Upper lobe of right lung (tissue), 1 donor: Measurements from ENCODE around the gene ADH1B. TPM values are rescaled to one million over a fixed set of nuclear protein-coding genes. Genes with fewer than 3 reads are reported as not detected.
"Not testable (repeated sequence)": the region's sequence is repeated elsewhere in the genome, so short reads cannot be mapped to it uniquely, and the experiment has no call there.

ENCODE experiments used
- ATAC-seq: fragments of 200-7000 bp; cut with Tn5 transposase; one replicate; pipeline ENCODE4 v1.9.1; 2020; ENCODE audit warnings: mild to moderate bottlenecking, moderate library complexity
- DNase-seq: peaks from one replicate; pipeline ENCODE4 v3.0.0-alpha.2; 2020
- H3K27ac ChIP-seq: fragments of 200-600 bp; one replicate; pipeline ENCODE4 v1.8.0; 2022
- H3K27me3 ChIP-seq: fragments of 200-600 bp; one replicate; pipeline ENCODE4 v1.8.0; 2022; ENCODE audit warnings: mild to moderate bottlenecking
- H3K36me3 ChIP-seq: fragments of 200-600 bp; one replicate; pipeline ENCODE4 v1.8.0; 2022
- H3K4me1 ChIP-seq: fragments of 200-600 bp; one replicate; pipeline ENCODE4 v1.8.0; 2022
- H3K4me3 ChIP-seq: fragments of 200-600 bp; one replicate; pipeline ENCODE4 v1.8.0; 2022; ENCODE audit warnings: mild to moderate bottlenecking
- H3K9me3 ChIP-seq: fragments of 200-600 bp; one replicate; pipeline ENCODE4 v1.8.0; 2022
- intact Hi-C: fragments of 100-400 bp; cut with DNase I; formaldehyde crosslinking; loops from one replicate; pipeline ENCODE4 v1.11.0; 2022
- total RNA-seq: library from RNA; stranded (reverse); fragmentation: NEBNext Ultra II Directional; extraction: Animal tissue kit (Norgen Biotek cat#: 25700); gene quantifications from one replicate; pipeline ENCODE4 v1.2.1, GENCODE V29; 2021
- TF ChIP-seq, protein P1 (sequence below): fragments of 200-600 bp; IDR thresholded peaks from one replicate; pipeline ENCODE4 v1.8.0; 2022; ENCODE audit warnings: antibody characterized with exemption
- donor health status: DM: no; HTN: yes; CAD: no; lungs with severe emphysema.

The ADH1B gene
- total RNA-seq, 1 donor from 2014 or later, result 744 TPM

DNA sequence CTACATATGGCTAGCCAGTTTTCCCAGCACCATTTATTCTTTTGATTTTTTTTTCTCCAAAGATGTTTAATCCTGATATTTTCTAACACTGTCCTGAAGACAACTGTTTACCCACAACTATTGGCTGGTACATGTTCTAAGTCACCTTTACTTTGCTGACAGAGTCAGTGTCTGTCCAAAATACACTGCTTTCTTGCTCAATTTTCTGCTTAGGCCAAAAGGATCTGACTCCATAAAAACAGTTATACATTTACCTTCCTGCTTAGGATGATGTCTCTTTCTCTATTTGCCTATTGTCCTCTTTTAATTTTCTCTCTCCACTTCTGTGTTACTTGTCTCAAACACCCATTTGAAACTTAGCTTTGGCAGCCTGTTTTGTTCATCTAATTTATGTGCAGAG lies 28.1 kb upstream of the ADH1B start:
- Histone ChIP-seq H3K36me3 (no peaks in the 10 kb centered on the region), H3K27ac (no peak overlapping the region)
- intact Hi-C loops, result no loop called here

DNA sequence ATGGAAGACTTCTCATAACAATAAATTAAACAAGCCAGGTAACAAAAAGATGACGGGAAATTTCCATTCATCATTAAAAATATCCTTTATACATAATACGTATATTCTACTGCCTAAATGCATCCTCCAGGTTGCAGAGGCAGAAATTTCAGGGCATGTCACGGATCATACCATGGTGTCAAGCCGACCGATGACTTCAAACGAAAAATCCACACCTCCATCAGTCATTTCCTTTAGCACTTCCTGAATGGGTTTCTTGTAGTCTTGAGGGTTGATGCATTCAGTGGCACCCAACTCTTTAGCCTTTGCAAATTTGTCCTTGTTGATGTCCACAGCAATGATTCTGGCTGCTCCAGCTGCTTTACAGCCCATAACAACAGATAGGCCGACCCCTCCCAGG lies 21.4 kb upstream of the ADH1B start:
- H3K36me3 ChIP-seq, intact Hi-C loops, H3K4me1 ChIP-seq, DNase-seq, H3K27me3 ChIP-seq, H3K9me3 ChIP-seq, ATAC-seq, H3K27ac ChIP-seq, H3K4me3 ChIP-seq: not testable (repeated sequence)

More for the DNA sequence above, 28.1 kb upstream of the ADH1B start:
- DNase-seq (no peak), ATAC-seq (no peak)
- TF ChIP-seq, protein P1, sequence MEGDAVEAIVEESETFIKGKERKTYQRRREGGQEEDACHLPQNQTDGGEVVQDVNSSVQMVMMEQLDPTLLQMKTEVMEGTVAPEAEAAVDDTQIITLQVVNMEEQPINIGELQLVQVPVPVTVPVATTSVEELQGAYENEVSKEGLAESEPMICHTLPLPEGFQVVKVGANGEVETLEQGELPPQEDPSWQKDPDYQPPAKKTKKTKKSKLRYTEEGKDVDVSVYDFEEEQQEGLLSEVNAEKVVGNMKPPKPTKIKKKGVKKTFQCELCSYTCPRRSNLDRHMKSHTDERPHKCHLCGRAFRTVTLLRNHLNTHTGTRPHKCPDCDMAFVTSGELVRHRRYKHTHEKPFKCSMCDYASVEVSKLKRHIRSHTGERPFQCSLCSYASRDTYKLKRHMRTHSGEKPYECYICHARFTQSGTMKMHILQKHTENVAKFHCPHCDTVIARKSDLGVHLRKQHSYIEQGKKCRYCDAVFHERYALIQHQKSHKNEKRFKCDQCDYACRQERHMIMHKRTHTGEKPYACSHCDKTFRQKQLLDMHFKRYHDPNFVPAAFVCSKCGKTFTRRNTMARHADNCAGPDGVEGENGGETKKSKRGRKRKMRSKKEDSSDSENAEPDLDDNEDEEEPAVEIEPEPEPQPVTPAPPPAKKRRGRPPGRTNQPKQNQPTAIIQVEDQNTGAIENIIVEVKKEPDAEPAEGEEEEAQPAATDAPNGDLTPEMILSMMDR, result no peak
- H3K4me1 ChIP-seq, result peaks cover 4% of the 10 kb centered on the region
- no peaks in the 10 kb centered on the region for H3K27me3 ChIP-seq
- no peak overlapping the region for H3K4me3 ChIP-seq
- H3K9me3 ChIP-seq, result no peaks in the 10 kb centered on the region

DNA sequence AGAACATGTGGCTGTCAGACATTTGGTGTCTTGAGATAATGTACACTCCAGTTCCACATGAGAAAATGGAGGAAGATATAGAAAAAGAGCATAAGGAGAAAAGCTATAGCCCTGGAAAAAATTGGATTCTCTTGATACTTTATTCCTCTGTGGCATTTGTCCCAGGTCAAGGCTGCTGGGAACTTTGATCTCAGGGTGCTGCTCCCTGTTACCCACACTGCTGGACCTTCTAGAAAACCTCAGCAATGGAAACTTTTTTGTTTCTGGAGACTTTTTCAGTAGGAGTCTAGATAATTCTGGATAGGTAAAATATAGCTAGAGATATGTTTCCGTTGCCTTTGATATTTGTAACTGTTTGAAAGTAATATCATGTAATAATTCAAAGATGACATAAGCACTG lies 20.2 kb upstream of the ADH1B start:
- no peaks in the 10 kb centered on the region for H3K36me3 ChIP-seq
- no peaks in the 10 kb centered on the region for H3K4me1 ChIP-seq
- no peak overlapping the region for H3K27ac ChIP-seq
- TF ChIP-seq, protein P1, result no peak
- intact Hi-C loops, result no loop called here
- no peaks in the 10 kb centered on the region for H3K27me3 ChIP-seq
- DNase-seq (no peak), ATAC-seq (no peak)
- no peaks in the 10 kb centered on the region for H3K9me3 ChIP-seq
- no peak overlapping the region for H3K4me3 ChIP-seq

DNA sequence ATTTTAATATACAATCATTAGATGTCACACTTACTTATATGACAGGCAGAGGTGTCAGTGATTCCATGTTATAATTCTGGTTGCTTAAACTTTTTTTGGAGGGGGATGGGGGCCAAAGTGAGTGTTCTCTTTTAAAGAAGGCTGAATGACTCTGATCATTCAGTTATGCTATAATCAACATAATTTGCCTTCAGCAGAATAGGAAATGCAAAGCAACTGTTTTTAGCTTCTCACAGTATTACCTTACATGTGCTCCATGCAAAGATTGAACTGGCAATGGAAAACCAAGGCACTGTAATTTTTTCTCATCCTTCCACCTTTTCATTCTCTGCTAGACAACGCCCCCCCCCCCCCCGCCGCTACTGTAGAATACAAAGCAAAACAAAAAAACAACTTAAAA lies 18.0 kb upstream of the ADH1B start:
- H3K36me3 ChIP-seq, result no peaks in the 10 kb centered on the region
- no peak overlapping the region for H3K27ac ChIP-seq
- intact Hi-C loops, result no loop called here
- TF ChIP-seq, protein P1, result no peak
- no peaks in the 10 kb centered on the region for H3K9me3 ChIP-seq
- no peaks in the 10 kb centered on the region for H3K27me3 ChIP-seq
- ATAC-seq (no peak), DNase-seq (no peak)
- no peak overlapping the region for H3K4me3 ChIP-seq
- no peaks in the 10 kb centered on the region for H3K4me1 ChIP-seq

DNA sequence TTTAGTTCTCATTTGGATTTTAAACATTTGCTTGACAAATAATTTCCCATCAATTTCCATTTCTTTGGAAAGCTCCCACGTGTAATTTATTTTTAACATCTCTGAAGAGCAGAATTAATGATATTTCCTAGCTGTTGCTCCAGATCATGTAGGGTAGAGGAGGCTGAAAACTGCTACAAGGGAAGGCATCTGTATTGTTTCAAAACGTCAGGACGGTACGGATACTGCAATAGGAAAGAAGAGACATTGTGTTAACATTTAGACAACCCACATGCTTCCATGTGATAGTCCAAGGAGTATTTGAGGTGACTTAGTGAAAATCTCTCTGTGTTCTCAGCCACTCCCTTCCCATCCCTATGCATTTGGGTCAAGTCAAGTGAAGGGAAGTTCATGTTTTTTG lies 15.4 kb upstream of the ADH1B start:
- TF ChIP-seq, protein P1, result no peak
- no peaks in the 10 kb centered on the region for H3K9me3 ChIP-seq
- H3K4me3 ChIP-seq, result no peak overlapping the region
- no peaks in the 10 kb centered on the region for H3K36me3 ChIP-seq
- no peaks in the 10 kb centered on the region for H3K4me1 ChIP-seq
- intact Hi-C loops, result no loop called here
- H3K27ac ChIP-seq, result no peak overlapping the region
- no peak for ATAC-seq
- no peak for DNase-seq
- no peaks in the 10 kb centered on the region for H3K27me3 ChIP-seq

DNA sequence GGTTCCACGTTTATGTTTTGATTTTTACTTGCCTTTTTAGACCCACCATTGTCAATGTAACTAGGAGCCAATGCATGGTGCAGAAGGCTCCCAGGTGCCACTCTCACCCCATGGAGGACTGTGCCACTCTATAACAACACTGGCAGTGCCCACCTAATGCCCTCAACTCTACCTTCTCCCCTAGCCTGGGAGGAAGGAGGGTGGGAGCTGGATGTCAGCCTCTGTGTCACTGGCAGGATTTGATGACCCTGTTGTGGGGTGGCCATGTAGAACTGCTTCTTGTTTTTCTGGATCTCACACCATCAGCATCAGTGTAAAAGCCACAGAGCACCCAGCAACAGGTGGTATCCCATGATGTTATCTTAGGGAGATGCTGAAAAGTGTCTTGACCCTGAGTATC lies 13.7 kb upstream of the ADH1B start:
- Histone ChIP-seq H3K4me1 (no peaks in the 10 kb centered on the region), H3K27ac (no peak overlapping the region), H3K9me3 (no peaks in the 10 kb centered on the region), H3K4me3 (no peak overlapping the region), H3K36me3 (no peaks in the 10 kb centered on the region), H3K27me3 (no peaks in the 10 kb centered on the region)
- ATAC-seq (no peak), DNase-seq (no peak)
- TF ChIP-seq, protein P1, result no peak
- intact Hi-C loops, result no loop called here
